ENCODE data around the gene GALNT14. TPM values are rescaled to one million over a fixed set of nuclear protein-coding genes. Genes with fewer than 3 reads are reported as not detected.

The GALNT14 gene
- total RNA-seq, 1 donor from 2014 or later, result 0.33 TPM

DNA sequence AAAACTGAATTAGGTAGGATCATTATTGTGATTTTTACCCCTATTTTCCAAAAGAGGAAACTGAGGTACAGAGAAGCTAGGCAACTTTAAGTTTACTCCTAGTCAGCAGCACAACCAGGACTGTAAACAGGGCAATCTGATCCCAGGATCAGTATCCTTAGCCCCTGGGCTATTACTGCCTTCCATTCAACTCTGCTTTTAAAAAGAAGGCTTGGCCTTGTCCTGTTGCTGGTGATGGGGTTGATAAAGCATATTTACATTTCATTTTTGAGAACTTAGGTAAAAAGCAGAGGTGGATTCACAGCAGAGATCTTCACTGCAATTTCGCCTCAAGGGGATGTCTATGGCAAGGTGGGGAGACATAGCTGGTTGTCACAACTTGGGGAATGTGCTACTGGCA, 148.5 kb downstream of the GALNT14 start:
- no peaks in the 10 kb centered on the region for H3K4me1 Mint-ChIP-seq
- H3K27ac Mint-ChIP-seq, result no peak overlapping the region
- no peak for DNase-seq
- no peaks in the 10 kb centered on the region for H3K9me3 Mint-ChIP-seq
- no peaks in the 10 kb centered on the region for H3K36me3 Mint-ChIP-seq (ENCODE audit: low read depth)
- H3K4me3 Mint-ChIP-seq, result no peak overlapping the region
- peaks cover under 1% of the 10 kb centered on the region for H3K27me3 Mint-ChIP-seq
- intact Hi-C loops (cut with micrococcal nuclease), result no loop called here

DNA sequence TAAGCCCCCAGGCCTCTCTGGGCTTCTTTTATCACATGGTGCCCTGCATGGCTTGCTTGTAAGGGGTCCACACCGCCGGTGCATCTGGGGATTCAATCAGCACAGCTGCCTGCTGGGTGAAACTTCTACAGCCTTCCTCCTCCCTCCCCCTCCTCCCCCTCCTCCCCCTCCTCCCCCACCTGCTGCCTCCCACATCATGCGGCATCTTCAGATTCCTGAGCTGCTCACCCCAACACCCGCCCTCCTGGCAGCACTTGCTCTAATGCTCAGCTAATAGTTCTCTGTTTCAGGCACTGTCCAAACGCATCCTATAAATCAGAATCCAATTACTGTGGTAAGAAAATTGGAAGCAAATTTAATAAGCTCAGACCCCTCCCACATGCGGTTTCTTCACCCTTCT, 150.7 kb downstream of the GALNT14 start:
- no peak overlapping the region for H3K4me3 Mint-ChIP-seq
- no peaks in the 10 kb centered on the region for H3K4me1 Mint-ChIP-seq
- H3K9me3 Mint-ChIP-seq, result no peaks in the 10 kb centered on the region
- intact Hi-C loops (cut with micrococcal nuclease), result no loop called here
- no peaks in the 10 kb centered on the region for H3K27me3 Mint-ChIP-seq
- DNase-seq, result no peak
- H3K27ac Mint-ChIP-seq, result no peak overlapping the region
- no peaks in the 10 kb centered on the region for H3K36me3 Mint-ChIP-seq (ENCODE audit: low read depth)

DNA sequence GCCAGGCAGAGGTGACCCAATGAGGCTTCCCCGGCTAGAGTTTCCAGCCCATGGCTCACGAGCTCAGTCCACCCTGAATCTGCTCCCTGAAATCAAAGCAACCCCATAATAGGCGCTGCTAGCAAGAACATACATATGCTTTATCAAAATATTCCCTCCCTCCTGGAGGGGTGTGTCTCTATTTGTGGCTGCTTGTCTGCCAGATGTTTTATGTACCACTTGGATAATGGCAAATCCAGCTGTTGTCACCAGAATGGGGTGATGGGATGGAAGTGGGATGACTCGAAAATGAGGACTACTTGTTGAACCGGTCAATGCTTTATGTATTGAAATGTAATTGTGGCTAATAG, 152.0 kb downstream of the GALNT14 start:
- no peaks in the 10 kb centered on the region for H3K27me3 Mint-ChIP-seq
- H3K27ac Mint-ChIP-seq, result no peak overlapping the region
- intact Hi-C loops (cut with micrococcal nuclease), result no loop called here
- H3K9me3 Mint-ChIP-seq, result no peaks in the 10 kb centered on the region
- no peak overlapping the region for H3K4me3 Mint-ChIP-seq
- no peaks in the 10 kb centered on the region for H3K4me1 Mint-ChIP-seq
- no peaks in the 10 kb centered on the region for H3K36me3 Mint-ChIP-seq (ENCODE audit: low read depth)
- no peak for DNase-seq

DNA sequence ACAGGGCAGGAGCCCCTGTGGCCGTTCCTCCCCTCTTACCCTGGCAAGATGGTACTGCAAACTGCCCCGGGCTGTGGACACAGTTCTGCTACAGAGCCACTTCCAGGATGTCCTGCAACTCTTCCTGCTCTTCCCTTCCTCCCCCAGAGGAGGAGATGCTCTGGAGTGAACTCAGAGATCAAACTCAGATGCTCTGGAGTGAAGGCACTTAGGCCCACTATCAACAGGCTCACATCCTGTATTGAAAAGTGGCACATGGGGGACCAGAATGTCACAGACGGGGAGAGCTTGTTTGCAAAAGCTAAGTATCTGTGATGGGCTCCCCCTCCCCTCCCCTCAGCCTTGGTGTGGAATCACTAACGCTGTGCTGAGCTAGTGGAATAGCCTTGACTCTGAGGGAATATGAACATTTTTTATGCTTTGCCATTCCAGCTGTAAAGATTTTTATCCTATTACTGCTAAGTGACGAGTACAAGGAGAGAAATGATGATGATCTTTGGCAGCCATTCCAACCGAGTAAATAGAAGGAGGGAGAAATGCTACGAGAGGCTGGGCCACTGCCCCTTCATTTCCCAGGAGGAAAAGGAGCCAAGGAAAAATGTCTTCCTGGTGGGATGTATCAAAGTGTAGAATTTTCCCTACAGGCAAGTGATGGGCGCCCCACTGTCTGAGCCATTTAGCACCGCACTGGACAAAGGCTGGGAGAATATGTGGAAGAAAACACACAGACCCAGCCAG, 152.6 kb downstream of the GALNT14 start:
- intact Hi-C loops (cut with micrococcal nuclease), result no loop called here
- H3K36me3 Mint-ChIP-seq (ENCODE audit: low read depth), result no peaks in the 10 kb centered on the region
- no peak for DNase-seq
- no peak overlapping the region for H3K4me3 Mint-ChIP-seq
- H3K9me3 Mint-ChIP-seq, result no peaks in the 10 kb centered on the region
- no peaks in the 10 kb centered on the region for H3K27me3 Mint-ChIP-seq
- H3K4me1 Mint-ChIP-seq, result no peaks in the 10 kb centered on the region
- H3K27ac Mint-ChIP-seq, result no peak overlapping the region

DNA sequence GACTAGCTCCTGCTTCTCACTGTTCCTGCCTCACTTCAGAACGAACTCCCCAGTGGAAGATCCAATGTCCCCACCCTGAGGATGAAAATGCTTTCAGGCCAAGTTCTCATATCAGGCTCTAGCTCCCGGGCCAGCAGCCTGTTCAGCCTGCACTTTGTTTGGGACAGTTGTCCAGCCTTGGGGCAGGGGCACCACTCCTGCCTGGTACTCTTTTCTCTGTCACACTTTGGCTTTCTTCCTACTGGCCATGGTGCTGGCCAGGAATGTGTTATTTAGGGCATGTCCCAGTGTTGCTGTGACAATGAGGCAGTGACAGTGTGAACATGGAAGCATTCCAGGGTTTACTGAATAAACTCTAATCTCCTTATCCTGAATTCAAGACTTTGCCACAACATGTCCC, 154.1 kb downstream of the GALNT14 start:
- no peak for DNase-seq
- H3K4me3 Mint-ChIP-seq, result no peak overlapping the region
- intact Hi-C loops (cut with micrococcal nuclease), result no loop called here
- no peaks in the 10 kb centered on the region for H3K4me1 Mint-ChIP-seq
- H3K9me3 Mint-ChIP-seq, result no peaks in the 10 kb centered on the region
- H3K27me3 Mint-ChIP-seq, result no peaks in the 10 kb centered on the region
- no peak overlapping the region for H3K27ac Mint-ChIP-seq
- no peaks in the 10 kb centered on the region for H3K36me3 Mint-ChIP-seq (ENCODE audit: low read depth)

DNA sequence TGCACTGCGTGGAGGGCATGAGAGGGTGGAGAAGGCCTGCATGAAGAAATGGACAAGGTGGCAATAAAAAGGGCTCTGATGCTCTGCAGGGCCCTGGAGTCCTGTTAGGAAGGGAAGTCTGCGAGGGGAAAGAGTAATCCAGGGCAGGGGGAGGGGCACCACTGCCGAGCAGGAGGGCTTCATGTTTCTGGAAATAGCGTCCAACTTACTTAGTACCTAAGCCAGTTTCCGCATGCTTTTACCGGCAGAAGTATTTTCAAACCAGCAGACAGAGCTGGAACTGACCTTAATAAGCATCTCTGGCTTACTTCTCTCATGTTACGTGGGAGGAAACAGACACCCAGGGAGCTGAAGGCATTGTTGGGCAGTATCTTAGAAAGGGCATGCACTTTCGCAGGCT, 156.7 kb downstream of the GALNT14 start:
- H3K4me3 Mint-ChIP-seq, result no peak overlapping the region
- H3K36me3 Mint-ChIP-seq (ENCODE audit: low read depth), result no peaks in the 10 kb centered on the region
- no peaks in the 10 kb centered on the region for H3K27me3 Mint-ChIP-seq
- H3K4me1 Mint-ChIP-seq, result no peaks in the 10 kb centered on the region
- H3K9me3 Mint-ChIP-seq, result no peaks in the 10 kb centered on the region
- DNase-seq, result no peak
- intact Hi-C loops (cut with micrococcal nuclease), result no loop called here
- no peak overlapping the region for H3K27ac Mint-ChIP-seq

DNA sequence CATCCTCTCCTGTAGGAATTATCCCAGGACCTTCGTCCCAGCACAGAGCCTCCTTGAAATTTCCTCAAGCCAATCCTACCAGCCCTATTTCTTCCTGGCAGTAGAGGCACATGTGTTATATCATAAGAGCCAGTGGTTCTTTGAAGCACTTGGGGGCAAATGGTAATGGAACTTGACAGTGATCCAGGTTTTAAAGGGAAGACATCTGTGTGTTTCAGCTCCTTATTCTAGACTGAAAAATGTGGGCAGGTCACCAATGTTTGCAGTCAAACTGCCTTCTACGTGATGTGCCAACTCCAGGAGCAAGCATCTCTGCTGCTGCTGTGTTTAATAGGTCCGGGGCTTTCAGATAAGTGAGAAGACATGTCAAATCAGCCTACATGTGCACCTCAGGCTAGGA, 157.1 kb downstream of the GALNT14 start:
- no peak overlapping the region for H3K4me3 Mint-ChIP-seq
- DNase-seq, result no peak
- no peaks in the 10 kb centered on the region for H3K27me3 Mint-ChIP-seq
- H3K4me1 Mint-ChIP-seq, result no peaks in the 10 kb centered on the region
- no peaks in the 10 kb centered on the region for H3K9me3 Mint-ChIP-seq
- no peaks in the 10 kb centered on the region for H3K36me3 Mint-ChIP-seq (ENCODE audit: low read depth)
- no peak overlapping the region for H3K27ac Mint-ChIP-seq
- intact Hi-C loops (cut with micrococcal nuclease), result no loop called here

DNA sequence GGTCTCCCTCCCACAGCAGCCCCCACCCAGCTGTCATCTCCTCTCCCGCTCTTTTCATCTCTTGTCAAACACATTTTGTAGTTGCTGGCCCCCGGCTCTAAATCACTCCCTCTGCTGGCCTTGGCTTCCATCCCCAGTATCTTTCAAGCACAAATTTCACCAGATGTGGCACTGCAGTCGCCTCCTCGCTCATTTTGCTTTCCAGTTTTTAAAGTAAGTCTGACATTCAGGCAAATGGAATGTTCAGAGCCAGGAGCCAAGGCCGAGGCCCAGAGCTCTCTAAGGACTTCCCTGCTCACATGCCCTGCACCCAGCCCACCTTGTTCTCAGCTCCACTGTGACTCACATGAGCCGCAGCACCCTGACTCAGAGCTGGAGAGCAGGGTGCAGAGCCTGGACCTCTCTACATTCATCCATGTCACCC, 158.4 kb downstream of the GALNT14 start:
- H3K4me1 Mint-ChIP-seq, result no peaks in the 10 kb centered on the region
- H3K4me3 Mint-ChIP-seq, result no peak overlapping the region
- no peak for DNase-seq
- H3K27me3 Mint-ChIP-seq, result peaks cover 3% of the 10 kb centered on the region
- H3K9me3 Mint-ChIP-seq, result no peaks in the 10 kb centered on the region
- no peaks in the 10 kb centered on the region for H3K36me3 Mint-ChIP-seq (ENCODE audit: low read depth)
- no peak overlapping the region for H3K27ac Mint-ChIP-seq
- intact Hi-C loops (cut with micrococcal nuclease), result no loop called here

DNA sequence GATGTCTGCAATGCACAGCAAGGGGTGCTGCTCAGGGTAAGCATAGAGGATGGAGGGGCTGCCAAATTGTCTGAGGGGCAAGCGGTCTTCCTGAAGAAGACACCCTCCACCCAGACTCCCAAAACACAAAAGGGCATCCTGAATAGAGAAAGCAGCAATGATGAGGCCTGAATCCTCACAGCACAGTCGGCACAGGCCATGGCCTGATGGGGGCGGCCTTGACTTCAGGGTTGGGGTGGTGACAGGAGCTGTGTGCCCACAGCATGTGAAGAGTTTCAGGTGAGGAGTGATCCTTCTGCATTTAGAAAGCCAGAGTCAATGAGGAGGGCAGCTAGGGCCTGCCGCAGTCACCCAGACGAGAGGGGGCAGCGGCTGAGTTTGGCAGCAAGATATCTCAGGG, 159.4 kb downstream of the GALNT14 start:
- Mint-ChIP-seq H3K27ac (no peak overlapping the region), H3K9me3 (no peaks in the 10 kb centered on the region), H3K4me3 (no peak overlapping the region), H3K27me3 (peaks cover 5% of the 10 kb centered on the region), H3K36me3 (ENCODE audit: low read depth) (no peaks in the 10 kb centered on the region), H3K4me1 (no peaks in the 10 kb centered on the region)
- DNase-seq, result no peak
- intact Hi-C loops (cut with micrococcal nuclease), result no loop called here

DNA sequence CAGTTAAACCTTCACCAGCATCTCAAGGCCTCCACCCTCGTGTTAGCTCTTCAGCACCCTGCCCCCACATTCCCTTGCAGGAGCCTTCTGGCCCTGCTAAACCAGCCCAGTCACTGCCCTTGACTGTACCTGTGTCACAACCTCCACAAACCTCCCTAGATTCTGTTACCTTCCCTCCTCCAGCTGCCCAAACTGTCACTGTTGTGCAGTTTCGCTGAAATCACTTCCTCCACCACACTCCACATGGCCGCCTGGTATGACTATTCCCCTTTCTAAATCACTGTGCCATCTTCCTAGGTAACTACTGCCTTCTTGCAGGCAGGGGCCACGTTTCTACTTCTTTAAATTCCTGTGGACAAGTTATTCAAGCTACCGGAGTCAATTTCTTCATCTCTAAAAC, 160.2 kb downstream of the GALNT14 start:
- H3K36me3 Mint-ChIP-seq (ENCODE audit: low read depth), result no peaks in the 10 kb centered on the region
- no peak for DNase-seq
- H3K9me3 Mint-ChIP-seq, result no peaks in the 10 kb centered on the region
- H3K27me3 Mint-ChIP-seq, result peaks cover 5% of the 10 kb centered on the region
- no peak overlapping the region for H3K4me3 Mint-ChIP-seq
- intact Hi-C loops (cut with micrococcal nuclease), result no loop called here
- no peaks in the 10 kb centered on the region for H3K4me1 Mint-ChIP-seq
- H3K27ac Mint-ChIP-seq, result no peak overlapping the region

DNA sequence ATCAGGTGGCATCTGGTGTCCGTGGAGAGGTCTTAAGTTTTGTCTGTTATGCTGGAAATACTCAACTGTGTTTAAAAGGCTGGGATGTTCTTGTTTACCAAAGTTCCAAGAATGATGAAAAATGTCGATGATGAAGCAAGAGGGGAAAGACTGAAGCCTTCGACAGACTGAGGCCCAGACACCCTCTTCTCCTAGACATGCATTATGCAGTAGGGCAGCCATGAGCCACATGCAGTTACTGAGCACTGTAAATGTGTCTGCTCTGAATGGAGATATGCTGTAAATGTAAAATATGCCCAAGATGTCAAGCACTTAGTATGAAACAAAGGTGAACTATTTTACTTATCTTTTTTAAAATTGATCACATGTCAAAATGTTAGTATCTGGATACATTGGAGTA, 163.1 kb downstream of the GALNT14 start:
- H3K27me3 Mint-ChIP-seq, result peaks cover 5% of the 10 kb centered on the region
- no peak overlapping the region for H3K27ac Mint-ChIP-seq
- H3K4me3 Mint-ChIP-seq, result no peak overlapping the region
- no peaks in the 10 kb centered on the region for H3K4me1 Mint-ChIP-seq
- DNase-seq, result no peak
- no peaks in the 10 kb centered on the region for H3K36me3 Mint-ChIP-seq (ENCODE audit: low read depth)
- H3K9me3 Mint-ChIP-seq, result no peaks in the 10 kb centered on the region
- intact Hi-C loops (cut with micrococcal nuclease), result no loop called here

DNA sequence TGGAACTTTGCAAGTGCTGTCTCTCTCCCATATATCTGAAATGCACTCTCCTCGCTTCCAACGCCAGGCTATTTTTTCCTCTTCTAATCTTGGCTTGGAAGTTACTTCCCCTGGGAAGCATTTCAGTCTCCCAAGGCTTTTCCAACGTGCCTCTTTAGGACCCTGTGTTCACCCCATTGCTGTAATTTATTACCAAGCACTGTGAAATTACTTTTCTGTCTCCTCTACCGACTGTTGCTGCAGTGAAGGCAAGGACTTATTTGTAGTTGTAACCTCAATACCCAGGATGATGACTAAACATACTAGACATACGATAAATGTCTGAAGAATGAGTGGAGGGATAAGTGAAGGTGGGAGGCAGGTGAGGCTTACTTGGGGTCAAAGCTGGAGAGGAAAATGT, 163.7 kb downstream of the GALNT14 start:
- H3K27me3 Mint-ChIP-seq, result peaks cover 5% of the 10 kb centered on the region
- no peak for DNase-seq
- H3K27ac Mint-ChIP-seq, result no peak overlapping the region
- intact Hi-C loops (cut with micrococcal nuclease), result no loop called here
- no peak overlapping the region for H3K4me3 Mint-ChIP-seq
- H3K36me3 Mint-ChIP-seq (ENCODE audit: low read depth), result no peaks in the 10 kb centered on the region
- H3K4me1 Mint-ChIP-seq, result no peaks in the 10 kb centered on the region
- H3K9me3 Mint-ChIP-seq, result no peaks in the 10 kb centered on the region

DNA sequence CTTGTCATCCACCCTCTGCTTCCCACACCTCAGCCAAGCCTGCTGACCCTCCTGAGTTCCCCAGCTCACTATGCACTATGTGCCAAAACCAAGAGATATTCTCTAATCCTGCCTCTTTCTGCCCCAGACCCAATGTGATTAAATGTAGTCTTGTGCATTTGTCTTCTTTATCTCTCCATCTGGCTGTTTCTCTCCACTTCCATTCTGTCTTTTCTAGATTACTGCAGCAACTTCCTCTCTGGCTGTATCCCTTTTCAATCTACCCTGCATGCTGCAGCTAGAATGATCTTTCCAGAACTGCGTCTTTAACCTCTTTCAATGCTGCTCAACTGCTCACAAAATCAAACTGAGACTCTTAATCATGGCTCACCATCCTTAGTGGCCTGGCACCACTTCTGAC, 164.1 kb downstream of the GALNT14 start:
- intact Hi-C loops (cut with micrococcal nuclease), result no loop called here
- H3K27ac Mint-ChIP-seq, result no peak overlapping the region
- no peak overlapping the region for H3K4me3 Mint-ChIP-seq
- DNase-seq, result no peak
- H3K9me3 Mint-ChIP-seq, result no peaks in the 10 kb centered on the region
- H3K27me3 Mint-ChIP-seq, result peaks cover 5% of the 10 kb centered on the region
- H3K36me3 Mint-ChIP-seq (ENCODE audit: low read depth), result no peaks in the 10 kb centered on the region
- no peaks in the 10 kb centered on the region for H3K4me1 Mint-ChIP-seq

DNA sequence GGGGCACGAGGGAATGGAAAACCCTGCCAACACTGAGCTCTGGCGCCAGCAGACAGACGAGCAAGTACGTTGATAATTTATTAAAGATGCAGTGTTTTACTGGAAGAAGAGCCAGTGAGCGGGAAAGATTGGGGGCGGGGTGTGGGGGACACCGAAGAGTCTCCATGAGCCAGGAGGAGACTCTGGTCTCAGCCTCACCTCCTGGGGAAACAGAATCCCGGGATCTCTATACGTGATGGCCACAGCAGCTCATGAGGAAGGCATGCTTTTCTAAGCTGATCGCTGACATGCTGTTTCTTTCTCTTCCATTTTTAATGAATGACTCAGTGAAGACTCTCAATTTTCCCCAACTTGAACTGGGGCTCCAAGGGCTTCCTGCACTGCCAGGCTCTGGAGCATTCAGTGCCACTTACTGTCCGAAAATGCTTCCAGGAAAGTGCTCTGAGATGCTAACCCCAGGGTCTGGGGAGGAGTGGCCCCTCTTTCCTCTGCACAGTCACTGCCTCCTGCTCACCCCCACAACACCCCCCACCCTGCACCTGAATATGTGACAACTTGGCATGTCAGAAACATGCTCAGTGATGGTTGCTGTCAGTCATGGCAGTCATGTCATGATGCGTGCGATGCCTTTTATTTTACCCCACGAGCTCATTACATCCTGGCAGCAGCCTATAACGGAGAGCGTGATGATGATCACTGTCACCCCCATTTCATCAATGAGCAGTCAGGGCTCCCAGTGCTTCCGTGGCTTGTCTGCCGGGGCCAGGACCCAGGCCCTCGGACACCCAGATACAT, 166.8 kb downstream of the GALNT14 start:
- H3K36me3 Mint-ChIP-seq (ENCODE audit: low read depth), result no peaks in the 10 kb centered on the region
- H3K27me3 Mint-ChIP-seq, result peaks cover 5% of the 10 kb centered on the region
- intact Hi-C loops (cut with micrococcal nuclease), result no loop called here
- no peak overlapping the region for H3K4me3 Mint-ChIP-seq
- no peak overlapping the region for H3K27ac Mint-ChIP-seq
- no peaks in the 10 kb centered on the region for H3K9me3 Mint-ChIP-seq
- no peaks in the 10 kb centered on the region for H3K4me1 Mint-ChIP-seq
- DNase-seq, result no peak

Measured in activated CD4-positive, alpha-beta T cell treated with anti-CD3 and anti-CD28 coated beads, Interleukin-2, amount 10 ng/mL, durations not matched to agents 24 days and 14 days (primary cell).